ENCODE results near the gene MACO1. TPM values are rescaled to one million over a fixed set of nuclear protein-coding genes. Genes with fewer than 3 reads are reported as not detected.
"Not testable (repeated sequence)": the region's sequence is repeated elsewhere in the genome, so short reads cannot be mapped to it uniquely, and the experiment has no call there.

Gene MACO1
- total RNA-seq, 1 donor from 2014 or later: 18.1 TPM

- intact Hi-C loops (cut with micrococcal nuclease): no loop called here
Measured at GRCh38 chr1:25456502-25456901, 25.8 kb downstream of the MACO1 start.

- intact Hi-C loops (cut with micrococcal nuclease): no loop called here
Measured at GRCh38 chr1:25458541-25459298, 28.0 kb downstream of the MACO1 start.

- intact Hi-C loops (cut with micrococcal nuclease): no loop called here
Measured at GRCh38 chr1:25460020-25460419, 29.3 kb downstream of the MACO1 start.

- intact Hi-C loops (cut with micrococcal nuclease): not testable (repeated sequence)
Measured at GRCh38 chr1:25460816-25461215, 30.1 kb downstream of the MACO1 start.

- intact Hi-C loops (cut with micrococcal nuclease): no loop called here
Measured at GRCh38 chr1:25461849-25462248, 31.2 kb downstream of the MACO1 start.

DNA sequence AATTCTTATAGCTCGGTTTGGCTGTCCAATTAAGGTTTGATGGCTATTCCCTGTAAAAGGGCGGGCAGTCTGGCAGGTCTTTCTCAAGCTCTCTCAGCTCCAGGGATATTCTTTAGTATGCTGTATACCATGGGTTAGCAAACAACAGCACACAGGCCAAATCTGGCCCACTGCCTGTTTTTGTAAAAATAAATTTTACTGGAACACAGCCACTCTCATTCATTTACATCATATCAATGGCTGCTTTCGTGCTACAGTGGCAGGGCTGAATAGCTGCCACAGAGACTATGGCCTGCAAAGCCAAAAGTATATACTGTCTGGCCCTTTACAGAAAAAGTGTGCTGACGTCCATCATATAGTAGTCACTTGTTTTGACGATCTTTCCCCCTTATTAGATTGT lies 32.0 kb downstream of the MACO1 start:
- intact Hi-C loops (cut with micrococcal nuclease): no loop called here

- intact Hi-C loops (cut with micrococcal nuclease): loop anchor here (5.0 kb wide), 1 partner anchor 35 kb away; the partner anchor contains the start of gene MACO1
Measured at GRCh38 chr1:25467193-25467592, 36.5 kb downstream of the MACO1 start.

DNA sequence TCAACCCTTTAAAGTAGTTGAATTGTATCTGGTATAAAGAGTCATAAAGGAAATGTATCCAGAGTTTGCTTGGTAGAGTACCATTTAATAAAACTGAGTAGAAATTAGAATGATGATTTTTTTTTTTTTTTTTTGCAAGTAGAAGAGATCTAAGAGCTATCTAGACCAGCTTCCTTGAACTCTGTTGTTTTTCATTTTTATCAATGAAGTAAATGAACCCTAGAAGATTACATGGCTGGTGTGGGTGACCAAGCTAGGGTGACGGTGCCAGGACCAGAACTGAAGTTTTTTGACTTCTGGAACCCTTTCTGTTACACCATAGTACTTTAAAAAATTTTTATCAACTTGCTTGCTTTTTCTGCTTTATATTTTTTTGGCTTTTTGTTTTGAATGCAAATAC lies 36.9 kb downstream of the MACO1 start:
- intact Hi-C loops (cut with micrococcal nuclease): loop anchor here (5.0 kb wide), 1 partner anchor 35 kb away; the partner anchor contains the start of gene MACO1

DNA sequence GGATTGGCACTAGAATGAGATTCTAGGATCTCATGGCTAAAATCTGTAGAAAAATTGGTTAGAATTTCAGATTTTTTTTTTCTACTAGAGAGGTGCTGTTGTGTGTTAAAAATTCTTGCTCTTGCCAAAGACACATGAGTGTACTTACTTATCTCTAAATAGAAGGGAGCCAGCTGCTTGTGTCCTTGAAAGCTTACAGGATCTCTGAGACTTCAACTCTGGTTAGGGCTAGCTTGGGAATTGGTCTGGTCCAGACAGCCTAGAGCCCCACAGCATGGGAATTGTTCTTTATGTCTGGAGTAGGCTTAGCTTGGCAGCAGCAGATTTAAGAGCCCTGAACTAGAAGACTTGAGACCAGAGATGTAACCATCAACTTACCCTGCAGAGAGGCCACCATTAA lies 37.3 kb downstream of the MACO1 start:
- intact Hi-C loops (cut with micrococcal nuclease): loop anchor here (5.0 kb wide), 1 partner anchor 36 kb away; the partner anchor contains the start of gene MACO1

DNA sequence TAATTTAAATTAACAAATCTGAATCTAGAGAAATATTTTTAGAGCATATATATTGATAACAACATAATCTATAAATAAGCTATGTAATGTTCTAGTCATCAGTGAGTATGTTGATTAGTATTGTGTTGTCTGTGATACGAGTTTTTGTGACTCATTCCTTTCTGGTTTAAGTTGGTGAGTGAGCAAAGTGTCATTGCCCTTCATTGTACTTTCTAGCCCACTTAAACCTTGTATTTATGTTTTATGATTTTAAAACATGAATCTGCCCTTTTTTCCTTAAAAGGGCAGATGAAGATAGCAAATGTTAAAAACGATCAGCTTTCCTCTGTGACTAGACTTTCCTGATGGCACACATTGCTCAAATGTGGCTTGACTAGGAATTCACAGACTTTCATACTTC lies 38.5 kb downstream of the MACO1 start:
- intact Hi-C loops (cut with micrococcal nuclease): loop anchor here (5.0 kb wide), 1 partner anchor 37 kb away; the partner anchor contains the start of gene MACO1

DNA sequence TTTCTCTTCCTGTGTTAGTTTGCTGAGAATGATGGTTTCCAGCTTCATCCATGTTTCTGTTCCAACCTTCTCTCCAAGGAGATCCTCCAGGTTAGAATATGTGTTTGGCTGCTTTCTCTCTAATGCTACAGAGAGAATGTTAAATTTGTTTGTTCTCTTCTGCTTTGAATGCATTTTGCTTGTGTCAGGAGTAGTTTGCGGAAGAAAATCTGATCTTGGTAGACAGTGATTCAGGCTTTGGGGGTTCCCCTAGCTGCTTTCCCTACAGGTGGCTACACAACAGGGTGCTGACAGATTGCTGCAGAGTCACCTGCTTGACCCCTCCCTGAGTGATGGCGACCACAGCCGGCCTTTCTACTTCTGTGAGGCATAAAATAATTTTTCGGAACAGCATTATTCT lies 41.8 kb downstream of the MACO1 start:
- intact Hi-C loops (cut with micrococcal nuclease): no loop called here

DNA sequence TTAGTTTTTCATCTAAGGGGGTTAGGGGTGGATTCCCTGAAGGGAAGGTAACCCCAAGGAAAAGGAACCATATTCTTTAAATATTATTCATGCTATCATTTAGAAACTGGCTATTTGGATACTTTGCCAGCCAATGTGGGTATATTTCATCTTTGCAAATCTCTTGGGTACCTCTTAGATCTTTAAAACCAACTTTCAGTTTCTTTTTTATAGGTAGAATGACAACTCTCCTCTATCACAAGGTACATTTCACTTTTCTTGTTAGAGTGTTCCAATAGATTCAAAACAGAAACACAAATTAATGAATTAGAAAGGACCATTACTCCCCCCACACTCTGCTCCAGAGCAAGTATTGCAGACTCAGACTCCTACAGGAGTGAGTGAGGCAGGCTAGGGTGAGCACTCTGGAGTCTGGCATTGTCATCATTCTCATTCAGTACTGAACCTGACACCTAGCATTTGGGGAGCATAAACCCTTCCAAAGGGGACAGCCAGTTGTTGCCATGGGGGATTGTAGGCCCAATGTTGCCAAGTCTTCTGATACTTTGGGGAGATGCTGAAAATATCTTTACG lies 43.0 kb downstream of the MACO1 start:
- intact Hi-C loops (cut with micrococcal nuclease): no loop called here

DNA sequence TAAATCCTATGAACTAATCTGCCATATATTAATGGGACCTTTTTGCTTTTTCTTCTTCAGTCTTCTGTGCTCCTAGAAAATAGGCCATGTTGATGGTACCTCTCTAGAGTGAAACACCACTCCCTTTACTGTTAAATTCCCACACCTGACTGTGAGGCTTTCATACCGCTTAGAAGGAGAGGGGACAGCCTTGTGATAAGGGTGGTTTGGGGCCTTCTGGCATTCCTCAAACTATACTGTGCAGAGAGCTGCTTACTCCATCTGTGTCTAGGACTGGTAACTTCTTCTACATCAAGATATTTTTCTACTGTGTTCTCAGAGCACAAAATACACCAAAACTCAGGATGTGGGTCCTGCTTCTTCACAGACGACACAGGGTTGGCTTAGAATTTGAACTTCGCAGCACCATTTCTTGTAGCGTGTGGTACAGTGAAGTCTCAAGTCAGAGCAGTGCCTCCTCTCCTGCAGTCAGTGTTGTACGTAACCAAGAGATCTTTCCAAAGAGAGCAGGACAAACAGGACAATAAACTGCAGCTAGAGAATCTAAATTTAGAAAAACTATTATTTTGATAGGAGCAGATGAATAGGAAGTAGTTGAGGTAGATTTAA lies 43.8 kb downstream of the MACO1 start:
- intact Hi-C loops (cut with micrococcal nuclease): no loop called here

- intact Hi-C loops (cut with micrococcal nuclease): no loop called here
Measured at GRCh38 chr1:25476186-25477097, 45.7 kb downstream of the MACO1 start.

GRCh38 chr1:25477448-25478034 lies 46.8 kb downstream of the MACO1 start:
- intact Hi-C loops (cut with micrococcal nuclease): no loop called here

DNA sequence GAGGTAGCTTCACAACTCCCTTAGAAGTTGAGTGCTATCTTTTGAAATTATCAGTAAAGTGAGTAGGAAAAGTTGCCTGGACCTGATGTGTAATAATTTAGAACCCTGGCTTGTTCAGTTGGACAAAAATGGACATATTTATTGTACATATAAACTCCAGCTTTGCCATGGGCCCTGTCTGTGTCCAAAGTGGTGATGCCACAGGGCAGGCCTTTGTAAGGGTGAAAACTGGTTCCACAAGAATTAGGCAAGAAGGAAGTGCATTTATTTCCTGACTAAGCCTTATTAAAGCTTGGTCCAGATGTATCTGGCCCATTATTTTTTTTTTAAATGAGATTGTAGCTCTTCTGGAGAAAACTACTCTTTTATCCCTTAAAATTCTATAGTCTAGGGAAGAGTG lies 47.9 kb downstream of the MACO1 start:
- intact Hi-C loops (cut with micrococcal nuclease): no loop called here

DNA sequence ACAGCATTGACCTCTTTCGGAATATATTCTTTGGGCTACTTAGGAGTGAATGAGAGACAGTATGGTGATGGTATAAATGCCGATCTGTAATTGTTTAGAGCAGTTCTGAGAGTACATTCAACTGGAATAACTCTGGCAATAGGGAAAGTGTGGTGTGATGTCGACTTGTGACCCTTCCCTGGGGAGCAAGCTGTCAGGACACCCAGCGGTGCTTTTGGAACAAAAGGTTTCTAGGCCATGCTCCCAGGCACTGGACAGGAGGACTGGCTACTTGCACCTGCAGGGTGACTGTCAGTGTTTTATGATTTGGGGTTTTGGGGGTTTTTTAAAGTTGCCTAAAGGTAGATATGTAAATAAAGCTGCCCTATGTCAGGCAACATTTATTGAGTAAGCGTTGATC lies 50.9 kb downstream of the MACO1 start:
- intact Hi-C loops (cut with micrococcal nuclease): no loop called here

DNA sequence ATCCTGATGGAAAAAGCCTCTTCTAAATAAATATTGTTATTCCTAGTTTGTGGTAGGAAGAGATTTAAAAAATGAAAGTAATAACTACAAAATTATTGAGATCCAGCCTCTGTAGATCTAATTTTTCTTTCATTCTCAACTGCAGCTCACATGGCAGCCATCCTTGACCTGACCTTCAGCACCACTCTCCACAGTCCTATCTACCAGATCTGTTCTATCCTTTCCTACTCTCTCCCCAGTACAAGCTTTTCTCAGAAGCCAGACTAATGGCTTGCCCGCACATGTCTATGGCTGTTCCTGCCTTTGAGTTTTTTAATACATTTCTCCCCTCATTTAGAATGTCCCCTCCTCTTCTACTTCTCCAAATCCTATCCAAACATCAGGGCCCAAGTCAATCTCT lies 51.5 kb downstream of the MACO1 start:
- intact Hi-C loops (cut with micrococcal nuclease): no loop called here

DNA sequence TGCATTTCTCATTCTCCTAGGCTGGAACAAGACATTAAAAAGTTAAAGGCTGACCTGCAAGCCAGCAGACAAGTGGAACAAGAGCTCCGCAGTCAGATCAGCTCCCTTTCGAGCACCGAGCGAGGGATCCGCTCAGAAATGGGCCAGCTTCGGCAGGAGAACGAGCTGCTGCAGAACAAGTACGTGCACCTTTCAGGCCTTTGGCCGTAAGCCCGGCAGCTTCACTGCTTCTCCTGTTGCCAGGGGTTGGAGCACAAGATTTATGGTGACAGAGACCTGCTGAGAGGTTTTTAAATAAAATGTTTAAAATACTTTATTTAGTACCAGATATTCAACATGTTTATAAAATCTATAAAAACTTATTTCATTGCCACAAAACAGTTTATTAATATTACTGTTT lies 53.4 kb downstream of the MACO1 start:
- intact Hi-C loops (cut with micrococcal nuclease): no loop called here

- intact Hi-C loops (cut with micrococcal nuclease): no loop called here
Measured at GRCh38 chr1:25484533-25484932, 53.8 kb downstream of the MACO1 start.
